GM23338 (cell line): ENCODE data around the gene TBX2. TPM values are rescaled to one million over a fixed set of nuclear protein-coding genes. Genes with fewer than 3 reads are reported as not detected.

Experiments used
- ATAC-seq: fragments of 200-7000 bp; cut with Tn5 transposase; 3 replicates; pipeline ENCODE4 v1.9.1; 2020
- DNase-seq: peaks from one replicate; pipeline ENCODE4 v3.0.0-alpha.2; 2015; ENCODE audit warnings: low spot score
- H2AFZ ChIP-seq: fragments of 200-600 bp; sonication (generic); 2 replicates; pipeline ENCODE4 v1.8.0; 2016; ENCODE audit warnings: antibody characterized with exemption, mild to moderate bottlenecking, moderate library complexity
- H3F3A ChIP-seq: fragments of 200-600 bp; sonication (generic); replicated peaks from 2 replicates; pipeline ENCODE4 v1.8.0; 2017; ENCODE audit warnings: antibody characterized with exemption, mixed run types, low read depth
- H3K27ac ChIP-seq: fragments of 200-600 bp; sonication (generic); 2 replicates; pipeline ENCODE4 v1.6.1; 2016; ENCODE audit warnings: low read depth
- H3K27me3 ChIP-seq: fragments of 200-600 bp; sonication (generic); 2 replicates; pipeline ENCODE4 v1.8.0; 2016; ENCODE audit warnings: mild to moderate bottlenecking, mixed run types, moderate library complexity; ENCODE audit not compliant: insufficient read depth
- H3K36me3 ChIP-seq: fragments of 200-600 bp; sonication (generic); 2 replicates; pipeline ENCODE4 v1.8.0; 2016; ENCODE audit warnings: mild to moderate bottlenecking; ENCODE audit not compliant: insufficient read depth
- H3K4me1 ChIP-seq: fragments of 200-600 bp; sonication (generic); 2 replicates; pipeline ENCODE4 v1.8.0; 2016; ENCODE audit warnings: mild to moderate bottlenecking, moderate library complexity; ENCODE audit not compliant: insufficient read depth
- H3K4me2 ChIP-seq: fragments of 200-600 bp; sonication (generic); 2 replicates; pipeline ENCODE4 v1.7.1; 2017; ENCODE audit warnings: mixed run types
- H3K4me3 ChIP-seq: fragments of 200-600 bp; sonication (generic); 2 replicates; pipeline ENCODE4 v1.6.1; 2016; ENCODE audit warnings: mixed run types
- H3K79me2 ChIP-seq: fragments of 200-600 bp; sonication (generic); replicated peaks from 2 replicates; pipeline ENCODE4 v1.8.0; 2017; ENCODE audit warnings: mild to moderate bottlenecking; ENCODE audit not compliant: insufficient read depth
- H3K9me2 ChIP-seq: fragments of 200-600 bp; sonication (generic); 2 replicates; pipeline ENCODE4 v1.8.0; 2017; ENCODE audit not compliant: insufficient read depth
- H4K20me1 ChIP-seq: fragments of 200-600 bp; sonication (generic); replicated peaks from 2 replicates; pipeline ENCODE4 v1.8.0; 2017; ENCODE audit warnings: mild to moderate bottlenecking; ENCODE audit not compliant: insufficient read depth
- H3K27ac Mint-ChIP-seq: 2 replicates; pipeline ENCODE4 v1.8.0; 2020; ENCODE audit warnings: inconsistent platforms, mild to moderate bottlenecking, moderate library complexity, mixed read lengths
- H3K27me3 Mint-ChIP-seq: 3 replicates; pipeline ENCODE4 v1.8.0; 2022; ENCODE audit warnings: low read depth, mild to moderate bottlenecking, moderate library complexity, mixed read lengths, inconsistent platforms; ENCODE audit not compliant: insufficient read depth, poor library complexity
- H3K36me3 Mint-ChIP-seq: 3 replicates; pipeline ENCODE4 v1.8.0; 2021; ENCODE audit warnings: low read depth, mild to moderate bottlenecking, inconsistent platforms, moderate library complexity, mixed read lengths
- H3K4me1 Mint-ChIP-seq: 3 replicates; pipeline ENCODE4 v1.8.0; 2020; ENCODE audit warnings: mild to moderate bottlenecking, inconsistent platforms, mixed read lengths
- H3K4me3 Mint-ChIP-seq: 3 replicates; pipeline ENCODE4 v1.8.0; 2021; ENCODE audit warnings: moderate library complexity, mild to moderate bottlenecking, inconsistent platforms, mixed read lengths
- H3K9me3 Mint-ChIP-seq: 3 replicates; pipeline ENCODE4 v1.8.0; 2020; ENCODE audit warnings: moderate library complexity, mild to moderate bottlenecking, inconsistent platforms, mixed read lengths
- EZH2phosphoT487 ChIP-seq: fragments of 200-600 bp; sonication (generic); IDR thresholded peaks from one replicate; pipeline ENCODE4 v1.8.1; 2018; ENCODE audit warnings: antibody characterized with exemption; ENCODE audit not compliant: unreplicated experiment
- NANOG ChIP-seq: IDR thresholded peaks from 2 replicates; pipeline ENCODE4 v1.6.1; 2016; ENCODE audit warnings: antibody characterized with exemption, borderline replicate concordance
- STAT1 ChIP-seq: IDR thresholded peaks from one replicate; pipeline ENCODE4 v1.6.1; 2016; ENCODE audit warnings: antibody characterized with exemption; ENCODE audit not compliant: unreplicated experiment
- polyA plus RNA-seq: library from polyadenylated mRNA; unstranded; fragments of >200 nt; fragmentation: Nextera tagmentation; extraction: Ambion mirVana; gene quantifications from 2 replicates; pipeline ENCODE4 v1.2.1, GENCODE V29; 2016
- total RNA-seq: library from RNA; depleted of rRNA; stranded (reverse); fragments of >200 nt; shearing (Covaris generic); gene quantifications from 2 replicates; pipeline ENCODE4 v1.2.3, GENCODE V29; 2014
- TF ChIP-seq, protein P1 (sequence below): fragments of 250-450 bp; sonication (Bioruptor Pico); IDR thresholded peaks from 2 replicates; pipeline ENCODE4 v1.5.0; 2020; ENCODE audit warnings: mild to moderate bottlenecking, moderate library complexity
- TF ChIP-seq, protein P2 (sequence below): IDR thresholded peaks from 2 replicates; pipeline ENCODE4 v1.6.1; 2016; ENCODE audit warnings: antibody characterized with exemption

The TBX2 gene
- total and polyA plus RNA-seq, 2 experiments from 2014 or later: not detected

DNA sequence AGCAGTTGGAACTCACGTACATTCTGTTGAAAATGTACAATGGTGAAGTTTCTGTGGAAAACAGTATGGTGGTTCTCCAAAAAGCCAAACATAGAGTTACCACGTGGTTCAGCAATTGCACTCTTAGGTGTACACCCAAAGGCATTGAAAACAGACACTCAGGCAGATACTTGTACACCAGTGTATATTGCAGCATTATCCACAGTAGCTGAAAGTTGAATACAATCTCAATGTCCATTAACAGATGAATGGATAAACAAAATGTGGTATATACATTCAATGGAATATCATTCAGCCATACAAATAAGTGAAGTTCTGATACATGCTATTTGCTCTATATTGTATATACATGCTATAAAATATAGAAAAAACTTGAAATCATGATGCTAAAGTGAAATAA is 23.2 kb downstream of the TBX2 start (continued):
- TF ChIP-seq, protein P1, sequence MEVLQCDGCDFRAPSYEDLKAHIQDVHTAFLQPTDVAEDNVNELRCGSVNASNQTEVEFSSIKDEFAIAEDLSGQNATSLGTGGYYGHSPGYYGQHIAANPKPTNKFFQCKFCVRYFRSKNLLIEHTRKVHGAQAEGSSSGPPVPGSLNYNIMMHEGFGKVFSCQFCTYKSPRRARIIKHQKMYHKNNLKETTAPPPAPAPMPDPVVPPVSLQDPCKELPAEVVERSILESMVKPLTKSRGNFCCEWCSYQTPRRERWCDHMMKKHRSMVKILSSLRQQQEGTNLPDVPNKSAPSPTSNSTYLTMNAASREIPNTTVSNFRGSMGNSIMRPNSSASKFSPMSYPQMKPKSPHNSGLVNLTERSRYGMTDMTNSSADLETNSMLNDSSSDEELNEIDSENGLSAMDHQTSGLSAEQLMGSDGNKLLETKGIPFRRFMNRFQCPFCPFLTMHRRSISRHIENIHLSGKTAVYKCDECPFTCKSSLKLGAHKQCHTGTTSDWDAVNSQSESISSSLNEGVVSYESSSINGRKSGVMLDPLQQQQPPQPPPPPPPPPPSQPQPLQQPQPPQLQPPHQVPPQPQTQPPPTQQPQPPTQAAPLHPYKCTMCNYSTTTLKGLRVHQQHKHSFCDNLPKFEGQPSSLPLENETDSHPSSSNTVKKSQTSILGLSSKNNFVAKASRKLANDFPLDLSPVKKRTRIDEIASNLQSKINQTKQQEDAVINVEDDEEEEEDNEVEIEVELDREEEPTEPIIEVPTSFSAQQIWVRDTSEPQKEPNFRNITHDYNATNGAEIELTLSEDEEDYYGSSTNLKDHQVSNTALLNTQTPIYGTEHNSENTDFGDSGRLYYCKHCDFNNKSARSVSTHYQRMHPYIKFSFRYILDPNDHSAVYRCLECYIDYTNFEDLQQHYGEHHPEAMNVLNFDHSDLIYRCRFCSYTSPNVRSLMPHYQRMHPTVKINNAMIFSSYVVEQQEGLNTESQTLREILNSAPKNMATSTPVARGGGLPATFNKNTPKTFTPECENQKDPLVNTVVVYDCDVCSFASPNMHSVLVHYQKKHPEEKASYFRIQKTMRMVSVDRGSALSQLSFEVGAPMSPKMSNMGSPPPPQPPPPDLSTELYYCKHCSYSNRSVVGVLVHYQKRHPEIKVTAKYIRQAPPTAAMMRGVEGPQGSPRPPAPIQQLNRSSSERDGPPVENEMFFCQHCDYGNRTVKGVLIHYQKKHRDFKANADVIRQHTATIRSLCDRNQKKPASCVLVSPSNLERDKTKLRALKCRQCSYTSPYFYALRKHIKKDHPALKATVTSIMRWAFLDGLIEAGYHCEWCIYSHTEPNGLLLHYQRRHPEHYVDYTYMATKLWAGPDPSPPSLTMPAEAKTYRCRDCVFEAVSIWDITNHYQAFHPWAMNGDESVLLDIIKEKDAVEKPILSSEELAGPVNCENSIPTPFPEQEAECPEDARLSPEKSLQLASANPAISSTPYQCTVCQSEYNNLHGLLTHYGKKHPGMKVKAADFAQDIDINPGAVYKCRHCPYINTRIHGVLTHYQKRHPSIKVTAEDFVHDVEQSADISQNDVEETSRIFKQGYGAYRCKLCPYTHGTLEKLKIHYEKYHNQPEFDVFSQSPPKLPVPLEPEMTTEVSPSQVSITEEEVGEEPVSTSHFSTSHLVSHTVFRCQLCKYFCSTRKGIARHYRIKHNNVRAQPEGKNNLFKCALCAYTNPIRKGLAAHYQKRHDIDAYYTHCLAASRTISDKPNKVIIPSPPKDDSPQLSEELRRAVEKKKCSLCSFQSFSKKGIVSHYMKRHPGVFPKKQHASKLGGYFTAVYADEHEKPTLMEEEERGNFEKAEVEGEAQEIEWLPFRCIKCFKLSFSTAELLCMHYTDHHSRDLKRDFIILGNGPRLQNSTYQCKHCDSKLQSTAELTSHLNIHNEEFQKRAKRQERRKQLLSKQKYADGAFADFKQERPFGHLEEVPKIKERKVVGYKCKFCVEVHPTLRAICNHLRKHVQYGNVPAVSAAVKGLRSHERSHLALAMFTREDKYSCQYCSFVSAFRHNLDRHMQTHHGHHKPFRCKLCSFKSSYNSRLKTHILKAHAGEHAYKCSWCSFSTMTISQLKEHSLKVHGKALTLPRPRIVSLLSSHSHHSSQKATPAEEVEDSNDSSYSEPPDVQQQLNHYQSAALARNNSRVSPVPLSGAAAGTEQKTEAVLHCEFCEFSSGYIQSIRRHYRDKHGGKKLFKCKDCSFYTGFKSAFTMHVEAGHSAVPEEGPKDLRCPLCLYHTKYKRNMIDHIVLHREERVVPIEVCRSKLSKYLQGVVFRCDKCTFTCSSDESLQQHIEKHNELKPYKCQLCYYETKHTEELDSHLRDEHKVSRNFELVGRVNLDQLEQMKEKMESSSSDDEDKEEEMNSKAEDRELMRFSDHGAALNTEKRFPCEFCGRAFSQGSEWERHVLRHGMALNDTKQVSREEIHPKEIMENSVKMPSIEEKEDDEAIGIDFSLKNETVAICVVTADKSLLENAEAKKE (CRISPR knock-in tag): no peak
- TF ChIP-seq NANOG (no peak), EZH2phosphoT487 (no peak), STAT1 (no peak)
- TF ChIP-seq, protein P2, sequence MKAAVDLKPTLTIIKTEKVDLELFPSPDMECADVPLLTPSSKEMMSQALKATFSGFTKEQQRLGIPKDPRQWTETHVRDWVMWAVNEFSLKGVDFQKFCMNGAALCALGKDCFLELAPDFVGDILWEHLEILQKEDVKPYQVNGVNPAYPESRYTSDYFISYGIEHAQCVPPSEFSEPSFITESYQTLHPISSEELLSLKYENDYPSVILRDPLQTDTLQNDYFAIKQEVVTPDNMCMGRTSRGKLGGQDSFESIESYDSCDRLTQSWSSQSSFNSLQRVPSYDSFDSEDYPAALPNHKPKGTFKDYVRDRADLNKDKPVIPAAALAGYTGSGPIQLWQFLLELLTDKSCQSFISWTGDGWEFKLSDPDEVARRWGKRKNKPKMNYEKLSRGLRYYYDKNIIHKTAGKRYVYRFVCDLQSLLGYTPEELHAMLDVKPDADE: no peak

DNA sequence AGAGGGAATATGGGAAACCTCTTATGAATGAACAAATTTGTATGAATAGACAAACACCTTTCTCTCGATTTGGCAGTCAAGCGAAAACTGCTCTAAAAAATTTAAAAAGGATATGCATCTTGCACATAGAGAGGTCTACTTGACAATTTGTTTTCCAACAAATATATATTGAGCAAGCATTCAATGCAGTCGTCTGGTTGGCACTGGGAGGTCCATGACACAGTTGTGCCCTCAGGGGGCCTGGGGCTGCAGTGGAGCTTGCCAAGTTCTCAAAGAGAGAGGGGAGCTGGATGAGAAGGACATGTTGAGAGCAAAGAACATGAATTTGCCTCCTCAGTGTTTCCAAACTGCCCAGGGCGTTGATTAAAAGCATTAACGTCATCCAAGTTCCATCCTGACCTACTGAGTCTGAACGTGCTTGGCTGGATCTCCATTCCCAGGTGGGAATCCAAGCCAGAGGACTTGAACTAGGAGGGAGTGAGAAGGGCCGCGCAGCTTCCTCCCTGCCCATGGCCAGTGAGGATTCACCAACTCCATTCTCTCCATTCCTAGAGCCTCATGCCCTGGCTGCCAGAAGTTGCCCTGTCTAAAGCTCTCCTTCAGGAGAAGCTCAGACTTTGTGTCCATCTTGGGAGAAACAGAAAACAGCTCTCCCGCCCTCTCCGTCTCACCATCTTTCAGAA is 24.5 kb downstream of the TBX2 start:
- H3K36me3 Mint-ChIP-seq: no peaks in the 10 kb centered on the region
- no peak overlapping the region for H3K4me3 Mint-ChIP-seq
- H3K4me1 Mint-ChIP-seq: peaks cover 7% of the 10 kb centered on the region; the same call in 1 of the 3 replicates
- H3K27ac Mint-ChIP-seq: no peak overlapping the region
- DNase-seq: no peak
- peaks cover 7% of the 10 kb centered on the region; the same call in 1 of the 2 replicates for H3K27me3 ChIP-seq
- H3K79me2 ChIP-seq: no peaks in the 10 kb centered on the region
- H3K36me3 ChIP-seq: no peaks in the 10 kb centered on the region
- H3K4me3 ChIP-seq: no peak overlapping the region
- H3K27ac ChIP-seq: no peak overlapping the region
- no peaks in the 10 kb centered on the region for H3K9me2 ChIP-seq
- no peaks in the 10 kb centered on the region for H3K9me3 Mint-ChIP-seq
- no peak for ATAC-seq
- peaks cover 9% of the 10 kb centered on the region for H3K27me3 Mint-ChIP-seq
- no peak overlapping the region for H2AFZ ChIP-seq
- no peaks in the 10 kb centered on the region for H3F3A ChIP-seq
- no peaks in the 10 kb centered on the region for H4K20me1 ChIP-seq
- no peaks in the 10 kb centered on the region for H3K4me1 ChIP-seq
- no peak overlapping the region for H3K4me2 ChIP-seq
- TF ChIP-seq, protein P1 (CRISPR knock-in tag): no peak
- no peak for TF ChIP-seq STAT1
